GM23338 (cell line): ENCODE data around the gene CES2. TPM values are rescaled to one million over a fixed set of nuclear protein-coding genes. Genes with fewer than 3 reads are reported as not detected.

Experiments used
- ATAC-seq: fragments of 200-7000 bp; cut with Tn5 transposase; 3 replicates; pipeline ENCODE4 v1.9.1; 2020
- DNase-seq: peaks from one replicate; pipeline ENCODE4 v3.0.0-alpha.2; 2015; ENCODE audit warnings: low spot score
- H2AFZ ChIP-seq: fragments of 200-600 bp; sonication (generic); 2 replicates; pipeline ENCODE4 v1.8.0; 2016; ENCODE audit warnings: antibody characterized with exemption, mild to moderate bottlenecking, moderate library complexity
- H3F3A ChIP-seq: fragments of 200-600 bp; sonication (generic); replicated peaks from 2 replicates; pipeline ENCODE4 v1.8.0; 2017; ENCODE audit warnings: antibody characterized with exemption, mixed run types, low read depth
- H3K27ac ChIP-seq: fragments of 200-600 bp; sonication (generic); 2 replicates; pipeline ENCODE4 v1.6.1; 2016; ENCODE audit warnings: low read depth
- H3K27me3 ChIP-seq: fragments of 200-600 bp; sonication (generic); 2 replicates; pipeline ENCODE4 v1.8.0; 2016; ENCODE audit warnings: mild to moderate bottlenecking, mixed run types, moderate library complexity; ENCODE audit not compliant: insufficient read depth
- H3K36me3 ChIP-seq: fragments of 200-600 bp; sonication (generic); 2 replicates; pipeline ENCODE4 v1.8.0; 2016; ENCODE audit warnings: mild to moderate bottlenecking; ENCODE audit not compliant: insufficient read depth
- H3K4me1 ChIP-seq: fragments of 200-600 bp; sonication (generic); 2 replicates; pipeline ENCODE4 v1.8.0; 2016; ENCODE audit warnings: mild to moderate bottlenecking, moderate library complexity; ENCODE audit not compliant: insufficient read depth
- H3K4me2 ChIP-seq: fragments of 200-600 bp; sonication (generic); 2 replicates; pipeline ENCODE4 v1.7.1; 2017; ENCODE audit warnings: mixed run types
- H3K4me3 ChIP-seq: fragments of 200-600 bp; sonication (generic); 2 replicates; pipeline ENCODE4 v1.6.1; 2016; ENCODE audit warnings: mixed run types
- H3K79me2 ChIP-seq: fragments of 200-600 bp; sonication (generic); replicated peaks from 2 replicates; pipeline ENCODE4 v1.8.0; 2017; ENCODE audit warnings: mild to moderate bottlenecking; ENCODE audit not compliant: insufficient read depth
- H3K9me2 ChIP-seq: fragments of 200-600 bp; sonication (generic); 2 replicates; pipeline ENCODE4 v1.8.0; 2017; ENCODE audit not compliant: insufficient read depth
- H4K20me1 ChIP-seq: fragments of 200-600 bp; sonication (generic); replicated peaks from 2 replicates; pipeline ENCODE4 v1.8.0; 2017; ENCODE audit warnings: mild to moderate bottlenecking; ENCODE audit not compliant: insufficient read depth
- H3K27ac Mint-ChIP-seq: 2 replicates; pipeline ENCODE4 v1.8.0; 2020; ENCODE audit warnings: inconsistent platforms, mild to moderate bottlenecking, moderate library complexity, mixed read lengths
- H3K27me3 Mint-ChIP-seq: 3 replicates; pipeline ENCODE4 v1.8.0; 2022; ENCODE audit warnings: low read depth, mild to moderate bottlenecking, moderate library complexity, mixed read lengths, inconsistent platforms; ENCODE audit not compliant: insufficient read depth, poor library complexity
- H3K36me3 Mint-ChIP-seq: 3 replicates; pipeline ENCODE4 v1.8.0; 2021; ENCODE audit warnings: low read depth, mild to moderate bottlenecking, inconsistent platforms, moderate library complexity, mixed read lengths
- H3K4me1 Mint-ChIP-seq: 3 replicates; pipeline ENCODE4 v1.8.0; 2020; ENCODE audit warnings: mild to moderate bottlenecking, inconsistent platforms, mixed read lengths
- H3K4me3 Mint-ChIP-seq: 3 replicates; pipeline ENCODE4 v1.8.0; 2021; ENCODE audit warnings: moderate library complexity, mild to moderate bottlenecking, inconsistent platforms, mixed read lengths
- H3K9me3 Mint-ChIP-seq: 3 replicates; pipeline ENCODE4 v1.8.0; 2020; ENCODE audit warnings: moderate library complexity, mild to moderate bottlenecking, inconsistent platforms, mixed read lengths
- CTCF ChIP-seq, 2 experiments: fragments of 200-600 bp in 1 of 2; sonication (generic) in 1 of 2; conservative IDR thresholded peaks; 2 replicates each; pipeline versions ENCODE4 v1.5.1 to v1.6.1; 2016 to 2017; ENCODE audit warnings: antibody characterized with exemption in 2 of 2, low read depth in 2 of 2, mild to moderate bottlenecking in 2 of 2, moderate library complexity in 1 of 2
- EZH2 ChIP-seq: fragments of 200-600 bp; sonication (generic); IDR thresholded peaks from one replicate; pipeline ENCODE4 v1.8.0; 2017; ENCODE audit warnings: antibody characterized with exemption, mild to moderate bottlenecking, low read depth; ENCODE audit not compliant: unreplicated experiment
- NANOG ChIP-seq: IDR thresholded peaks from 2 replicates; pipeline ENCODE4 v1.6.1; 2016; ENCODE audit warnings: antibody characterized with exemption, borderline replicate concordance
- POLR2AphosphoS5 ChIP-seq: IDR thresholded peaks from 2 replicates; pipeline ENCODE4 v1.6.1; 2016; ENCODE audit warnings: antibody characterized with exemption, low read depth
- ZNF114 ChIP-seq: fragments of 250-450 bp; sonication (Bioruptor Pico); IDR thresholded peaks from 2 replicates; pipeline ENCODE4 v1.5.0; 2020; ENCODE audit warnings: mild to moderate bottlenecking, moderate library complexity
- ZNF462 ChIP-seq: fragments of 250-450 bp; sonication (Bioruptor Pico); IDR thresholded peaks from 2 replicates; pipeline ENCODE4 v1.5.0; 2020; ENCODE audit warnings: mild to moderate bottlenecking, moderate library complexity
- polyA plus RNA-seq: library from polyadenylated mRNA; unstranded; fragments of >200 nt; fragmentation: Nextera tagmentation; extraction: Ambion mirVana; gene quantifications from 2 replicates; pipeline ENCODE4 v1.2.1, GENCODE V29; 2016
- total RNA-seq: library from RNA; depleted of rRNA; stranded (reverse); fragments of >200 nt; shearing (Covaris generic); gene quantifications from 2 replicates; pipeline ENCODE4 v1.2.3, GENCODE V29; 2014

CES2 gene
- total and polyA plus RNA-seq, 2 experiments from 2014 or later = 5.0 to 9.3 TPM

- H3K9me3 Mint-ChIP-seq = peaks cover 10% of the 10 kb centered on the region; the same call in 2 of the 3 replicates
- Histone ChIP-seq H3K4me3 (no peak overlapping the region), H3K27ac (no peak overlapping the region), H3K79me2 (no peaks in the 10 kb centered on the region), H3K9me2 (no peaks in the 10 kb centered on the region), H3K4me2 (no peak overlapping the region), H2AFZ (no peak overlapping the region), H3K27me3 (peaks cover 51% of the 10 kb centered on the region), H3F3A (no peaks in the 10 kb centered on the region), H3K36me3 (no peaks in the 10 kb centered on the region), H4K20me1 (no peaks in the 10 kb centered on the region), H3K4me1 (peaks cover 3% of the 10 kb centered on the region; the same call in 1 of the 2 replicates)
- peaks cover 45% of the 10 kb centered on the region for H3K27me3 Mint-ChIP-seq
- H3K4me3 Mint-ChIP-seq = no peak overlapping the region
- H3K4me1 Mint-ChIP-seq = peaks cover 3% of the 10 kb centered on the region; the same call in 2 of the 3 replicates
- DNase-seq = no peak
- H3K36me3 Mint-ChIP-seq = 0 out of 3 replicates have a peak, but pooled peaks cover 4% of the 10 kb centered on the region
- no peak overlapping the region for H3K27ac Mint-ChIP-seq
- no peak for ATAC-seq
- TF ChIP-seq CTCF (conservative IDR thresholded peaks at IDR 0.05; ENCODE audit: low read depth in 2 of 2) = no peak
- no peak for TF ChIP-seq ZNF462 (CRISPR knock-in tag)
- TF ChIP-seq POLR2AphosphoS5 = no peak
- no peak for TF ChIP-seq EZH2
- no peak for TF ChIP-seq NANOG
- no peak for TF ChIP-seq ZNF114
These were observed 15.1 kb downstream of the CES2 start for GRCh38 chr16:66950437-66950836.
